ENCODE data around the gene NKX3-2. TPM values are rescaled to one million over a fixed set of nuclear protein-coding genes. Genes with fewer than 3 reads are reported as not detected.

Gene NKX3-2
- total and polyA plus RNA-seq, 2 of the 8 experiments (the other 6 are each of a cell fraction or from before 2014, with no cell fraction given) = 0.13 TPM; not detected in 1

- no peak overlapping the region for H3K4me2 ChIP-seq (ENCODE audit: insufficient read depth in 1 of 2, low read depth in 2 of 2, low read length in 2 of 2)
- FAIRE-seq = no peak
- 95% methylated on average over 2 of the region's 2 CpGs; no CpG with 5 or more reads in 1 of the 2 experiments for WGBS, 2 experiments (ENCODE audit: extremely low coverage in 1 of 2, insufficient coverage in 1 of 2, insufficient read length in 1 of 2, insufficient replicate concordance in 2 of 2, low coverage in 1 of 2, low lambda C conversion rate in 2 of 2, missing lambda C conversion rate in 1 of 2)
Observed at GRCh38 chr4:13559413-13559812, 15.1 kb upstream of the NKX3-2 start.

More at GRCh38 chr4:13559413-13559812, 15.1 kb upstream of the NKX3-2 start:
- no peaks in the 10 kb centered on the region for H3K79me2 ChIP-seq (ENCODE audit: control insufficient read depth in 1 of 2, insufficient read depth in 2 of 2, low read length in 2 of 2)
- no peak overlapping the region for H3K4me3 ChIP-seq (ENCODE audit: extremely low read depth in 1 of 4, insufficient read depth in 2 of 4, low read depth in 3 of 4, low read length in 4 of 4)
- no peaks in the 10 kb centered on the region for H3K4me1 ChIP-seq (replicated peaks in 1 of 4; ENCODE audit: control insufficient read depth in 3 of 4, insufficient read depth in 4 of 4, low read length in 3 of 4)
- no peaks in the 10 kb centered on the region for H3K9me3 ChIP-seq (ENCODE audit: insufficient read depth in 2 of 2, low read depth in 1 of 2, low read length in 1 of 2)
- no peaks in the 10 kb centered on the region for H3K27me3 ChIP-seq (replicated peaks in 1 of 4; ENCODE audit: control insufficient read depth in 3 of 4, extremely low read depth in 1 of 4, insufficient read depth in 3 of 4, low read length in 3 of 4)
- H4K8ac ChIP-seq (ENCODE audit: extremely low read depth, insufficient read depth, low read length) = no peak overlapping the region
- no peak for DNase-seq (ENCODE audit: low read depth in 1 of 2, low spot score in 2 of 2)
- no peak overlapping the region for H3K18ac ChIP-seq (ENCODE audit: extremely low read depth, low read length)
- H3K4ac ChIP-seq (replicated peaks; ENCODE audit: insufficient read length, low read depth, low read length) = no peak overlapping the region
- H3K79me1 ChIP-seq (ENCODE audit: low read depth, low read length) = no peaks in the 10 kb centered on the region
- no peak overlapping the region for H2AFZ ChIP-seq (ENCODE audit: low read length)
- H4K20me1 ChIP-seq (replicated peaks in 1 of 2; ENCODE audit: control insufficient read depth in 1 of 2, insufficient read depth in 2 of 2, low read length in 2 of 2) = no peaks in the 10 kb centered on the region
- no peak overlapping the region for H3K14ac ChIP-seq (ENCODE audit: insufficient read length)
- no peak overlapping the region for H4K5ac ChIP-seq (ENCODE audit: insufficient read length, low read depth, low read length)
- H2BK12ac ChIP-seq (ENCODE audit: low read depth, low read length) = no peak overlapping the region
- H2BK5ac ChIP-seq (ENCODE audit: low read depth, low read length) = no peak overlapping the region
- H3K23me2 ChIP-seq (ENCODE audit: low read depth, low read length) = no peaks in the 10 kb centered on the region; the same call in 1 of the 2 replicates
- H2BK20ac ChIP-seq (ENCODE audit: low read length) = no peak overlapping the region
- H2AK5ac ChIP-seq (ENCODE audit: low read depth, low read length) = no peak overlapping the region
- H2BK120ac ChIP-seq (replicated peaks; ENCODE audit: low read depth, low read length) = no peak overlapping the region
- no peaks in the 10 kb centered on the region for H3K36me3 ChIP-seq (ENCODE audit: control insufficient read depth in 2 of 4, insufficient read depth in 4 of 4, low read length in 3 of 4)
- H3K27ac ChIP-seq (ENCODE audit: low read depth, low read length) = no peak overlapping the region
- CTCF ChIA-PET (ENCODE audit: partially characterized antibody) = interaction anchor here (1.0 to 1.4 kb wide), 3 partner anchors 9 to 18 kb away, joined by 3 to 4 read pairs (median 3); no protein-coding TSS in a partner anchor
- H2BK15ac ChIP-seq (ENCODE audit: low read length) = no peak overlapping the region
- H4K91ac ChIP-seq (replicated peaks; ENCODE audit: insufficient read length, low read length) = no peak overlapping the region
- no peak overlapping the region for H3K56ac ChIP-seq (replicated peaks; ENCODE audit: insufficient read length, low read depth, low read length)
- H3K9ac ChIP-seq (replicated peaks in 1 of 4; ENCODE audit: extremely low read depth in 1 of 4, low read depth in 3 of 4, low read length in 3 of 4) = 0 out of 7 replicates have a peak overlapping the region, but pooled peaks of 1 of the 4 experiments have one; percentile 4
- TF ChIP-seq HDAC2 (IDR thresholded peaks at IDR 0.05; ENCODE audit: borderline replicate concordance in 1 of 2, low read depth in 2 of 2, low read length in 2 of 2) = no peak
- TF ChIP-seq KDM1A (IDR thresholded peaks at IDR 0.05; ENCODE audit: borderline replicate concordance, low read length) = no peak
- H3K23ac ChIP-seq (ENCODE audit: insufficient read length) = no peak overlapping the region
- POLR2A ChIA-PET (ENCODE audit: partially characterized antibody) = no interaction called here

Data from H1 (cell line).